ENCODE results near the gene WASF2.
"Not testable (repeated sequence)": the region's sequence is repeated elsewhere in the genome, so short reads cannot be mapped to it uniquely, and the experiment has no call there.

Gene WASF2

DNA sequence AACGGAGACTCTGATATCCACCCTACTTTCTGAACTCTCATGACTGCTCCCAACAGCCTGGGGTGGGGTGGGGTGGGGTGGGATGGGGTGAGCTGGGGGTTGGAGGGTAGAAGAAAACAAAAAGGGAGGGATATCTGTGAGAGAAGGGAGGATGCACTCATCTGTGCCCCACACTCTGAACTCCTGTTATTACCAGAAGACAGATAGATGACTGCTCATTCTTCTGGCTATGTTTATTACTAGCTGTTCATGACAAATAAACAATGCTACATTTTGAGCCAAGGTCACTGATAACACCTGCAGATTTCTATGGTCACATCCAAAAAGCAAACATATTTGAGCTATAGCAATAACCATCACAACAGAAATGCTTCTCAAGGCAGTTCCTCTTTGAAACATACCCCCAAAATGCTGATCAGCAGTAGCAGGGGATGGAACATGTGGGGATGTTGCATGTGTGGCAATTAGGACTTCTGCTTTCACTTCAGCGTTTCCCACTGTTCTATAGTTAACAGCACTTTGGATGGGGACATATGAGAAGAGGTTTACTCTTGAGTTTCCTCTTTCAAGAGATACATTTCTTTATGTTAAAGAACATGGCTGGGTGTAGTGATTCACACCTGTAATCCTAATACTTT lies 54.3 kb downstream of the WASF2 start:
- DNase-seq (ENCODE audit: low read depth) = peak; percentile 95
- TF ChIP-seq POLR2A (IDR thresholded peaks at IDR 0.05; ENCODE audit: extremely low read depth, insufficient read length) (no peak), MYC (IDR thresholded peaks at IDR 0.05; ENCODE audit: low read depth, low read length) (peak; percentile 96)
- TF ChIP-seq, protein P1, sequence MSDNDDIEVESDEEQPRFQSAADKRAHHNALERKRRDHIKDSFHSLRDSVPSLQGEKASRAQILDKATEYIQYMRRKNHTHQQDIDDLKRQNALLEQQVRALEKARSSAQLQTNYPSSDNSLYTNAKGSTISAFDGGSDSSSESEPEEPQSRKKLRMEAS (IDR thresholded peaks at IDR 0.05; ENCODE audit: low read depth, low read length) = peak; percentile 95
- H3K4me3 ChIP-seq (ENCODE audit: low read depth, low read length) = no peak overlapping the region

DNA sequence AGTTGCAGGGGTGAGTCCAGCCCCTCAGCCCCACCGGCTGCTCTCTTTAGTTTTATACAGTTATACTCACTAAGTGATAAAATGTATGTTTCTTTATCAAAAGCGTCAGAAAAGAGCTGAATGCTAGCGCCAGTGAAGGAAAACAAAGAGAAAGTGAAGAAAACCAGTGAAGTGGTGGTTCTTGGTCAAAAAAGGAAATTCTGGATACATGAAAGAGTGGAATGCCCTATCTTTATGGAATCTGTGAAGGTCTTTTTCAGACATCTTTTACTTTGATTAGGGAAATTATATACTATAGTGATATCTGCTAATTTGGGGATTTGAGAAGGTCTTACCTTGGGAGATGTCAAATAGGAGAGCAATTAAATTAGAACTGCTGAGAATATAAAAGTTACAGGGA lies 56.3 kb downstream of the WASF2 start:
- TF ChIP-seq MYC (IDR thresholded peaks at IDR 0.05; ENCODE audit: low read depth, low read length) = no peak
- TF ChIP-seq POLR2A (IDR thresholded peaks at IDR 0.05; ENCODE audit: extremely low read depth, insufficient read length) = no peak
- TF ChIP-seq, protein P2, sequence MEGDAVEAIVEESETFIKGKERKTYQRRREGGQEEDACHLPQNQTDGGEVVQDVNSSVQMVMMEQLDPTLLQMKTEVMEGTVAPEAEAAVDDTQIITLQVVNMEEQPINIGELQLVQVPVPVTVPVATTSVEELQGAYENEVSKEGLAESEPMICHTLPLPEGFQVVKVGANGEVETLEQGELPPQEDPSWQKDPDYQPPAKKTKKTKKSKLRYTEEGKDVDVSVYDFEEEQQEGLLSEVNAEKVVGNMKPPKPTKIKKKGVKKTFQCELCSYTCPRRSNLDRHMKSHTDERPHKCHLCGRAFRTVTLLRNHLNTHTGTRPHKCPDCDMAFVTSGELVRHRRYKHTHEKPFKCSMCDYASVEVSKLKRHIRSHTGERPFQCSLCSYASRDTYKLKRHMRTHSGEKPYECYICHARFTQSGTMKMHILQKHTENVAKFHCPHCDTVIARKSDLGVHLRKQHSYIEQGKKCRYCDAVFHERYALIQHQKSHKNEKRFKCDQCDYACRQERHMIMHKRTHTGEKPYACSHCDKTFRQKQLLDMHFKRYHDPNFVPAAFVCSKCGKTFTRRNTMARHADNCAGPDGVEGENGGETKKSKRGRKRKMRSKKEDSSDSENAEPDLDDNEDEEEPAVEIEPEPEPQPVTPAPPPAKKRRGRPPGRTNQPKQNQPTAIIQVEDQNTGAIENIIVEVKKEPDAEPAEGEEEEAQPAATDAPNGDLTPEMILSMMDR (IDR thresholded peaks at IDR 0.05; ENCODE audit: low read depth, low read length) = no peak
- TF ChIP-seq, protein P1 (IDR thresholded peaks at IDR 0.05; ENCODE audit: low read depth, low read length) = no peak
- DNase-seq (ENCODE audit: low read depth) = no peak
- H3K4me3 ChIP-seq (ENCODE audit: low read depth, low read length) = no peak overlapping the region

DNA sequence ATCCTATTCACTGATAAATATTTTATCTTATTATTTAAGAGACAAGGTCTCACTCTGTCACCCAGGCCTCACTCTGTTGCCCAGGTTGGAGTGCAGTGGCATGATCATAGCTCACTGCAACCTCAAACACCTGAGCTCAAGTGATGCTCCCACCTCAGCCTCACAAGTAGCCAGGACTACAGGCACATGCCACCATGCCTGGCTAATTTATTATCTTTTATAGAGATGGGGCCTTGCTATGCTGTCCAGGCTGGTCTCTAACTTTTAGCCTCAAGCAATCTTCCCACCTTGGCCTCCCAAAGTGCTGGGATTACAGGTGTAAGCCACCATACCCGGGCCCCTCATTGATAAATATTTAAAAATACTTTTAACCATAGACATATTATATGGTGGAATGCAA lies 57.2 kb downstream of the WASF2 start:
- DNase-seq (ENCODE audit: low read depth) = not testable (repeated sequence)

DNA sequence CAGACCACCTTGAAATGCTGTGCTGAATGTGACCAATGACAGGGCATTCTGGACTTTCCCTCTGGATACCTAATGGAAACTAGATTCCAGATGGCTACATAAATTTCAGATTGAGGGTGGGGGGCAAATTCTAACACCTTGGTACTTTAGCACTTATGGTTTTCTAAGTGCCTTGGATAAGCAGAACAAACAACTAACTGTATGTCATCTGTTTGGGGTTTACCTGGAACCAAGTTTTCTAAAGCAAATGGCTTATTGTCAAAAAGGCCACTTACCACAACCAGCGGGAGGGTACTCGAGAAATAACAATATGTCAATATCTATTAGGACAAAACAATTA lies 58.4 kb downstream of the WASF2 start:
- DNase-seq (ENCODE audit: low read depth) = no peak
- TF ChIP-seq, protein P1 (IDR thresholded peaks at IDR 0.05; ENCODE audit: low read depth, low read length) = no peak
- TF ChIP-seq MYC (IDR thresholded peaks at IDR 0.05; ENCODE audit: low read depth, low read length) (no peak), POLR2A (IDR thresholded peaks at IDR 0.05; ENCODE audit: extremely low read depth, insufficient read length) (no peak)
- TF ChIP-seq, protein P2 (IDR thresholded peaks at IDR 0.05; ENCODE audit: low read depth, low read length) = no peak
- no peak overlapping the region for H3K4me3 ChIP-seq (ENCODE audit: low read depth, low read length)

More for the DNA sequence above, 57.2 kb downstream of the WASF2 start:
- H3K4me3 ChIP-seq (ENCODE audit: low read depth, low read length) = not testable (repeated sequence)

DNA sequence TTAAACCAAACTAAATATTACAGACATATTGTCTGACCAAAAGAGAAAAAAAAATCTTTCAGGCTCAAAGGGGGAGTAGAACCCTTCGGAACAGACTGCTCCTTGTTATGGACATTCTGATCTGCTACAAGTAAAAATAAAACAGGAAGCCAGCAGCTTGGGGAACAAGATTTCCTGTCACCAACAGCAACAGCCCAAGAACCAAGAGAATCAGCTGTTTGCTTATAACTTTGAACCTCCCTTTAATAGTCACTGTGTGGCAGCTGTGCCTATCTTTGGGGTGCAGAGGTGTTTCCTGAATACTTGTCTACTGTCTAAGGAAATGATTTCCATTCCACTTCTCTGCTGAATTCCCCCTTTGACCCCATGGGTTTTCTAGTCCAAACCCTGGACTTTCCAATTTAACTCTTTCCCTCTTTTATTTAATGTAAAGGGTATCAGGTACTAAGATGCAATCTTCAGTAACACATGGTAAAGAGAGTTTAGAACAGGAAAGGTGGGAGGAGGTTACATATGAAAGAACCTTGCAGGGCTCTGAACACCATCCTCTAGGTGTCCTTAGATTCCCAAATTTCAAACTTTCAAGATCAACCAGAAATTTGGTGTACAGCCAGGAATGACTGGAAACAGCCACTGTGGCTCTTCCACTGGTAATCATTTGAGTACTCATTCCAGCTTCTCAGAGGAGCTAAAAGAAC lies 58.9 kb downstream of the WASF2 start:
- peak; percentile 64 for DNase-seq (ENCODE audit: low read depth)
- H3K4me3 ChIP-seq (ENCODE audit: low read depth, low read length) = no peak overlapping the region
- TF ChIP-seq POLR2A (IDR thresholded peaks at IDR 0.05; ENCODE audit: extremely low read depth, insufficient read length) (no peak), MYC (IDR thresholded peaks at IDR 0.05; ENCODE audit: low read depth, low read length) (no peak)
- TF ChIP-seq, protein P1 (IDR thresholded peaks at IDR 0.05; ENCODE audit: low read depth, low read length) = no peak
- TF ChIP-seq, protein P2 (IDR thresholded peaks at IDR 0.05; ENCODE audit: low read depth, low read length) = no peak

DNA sequence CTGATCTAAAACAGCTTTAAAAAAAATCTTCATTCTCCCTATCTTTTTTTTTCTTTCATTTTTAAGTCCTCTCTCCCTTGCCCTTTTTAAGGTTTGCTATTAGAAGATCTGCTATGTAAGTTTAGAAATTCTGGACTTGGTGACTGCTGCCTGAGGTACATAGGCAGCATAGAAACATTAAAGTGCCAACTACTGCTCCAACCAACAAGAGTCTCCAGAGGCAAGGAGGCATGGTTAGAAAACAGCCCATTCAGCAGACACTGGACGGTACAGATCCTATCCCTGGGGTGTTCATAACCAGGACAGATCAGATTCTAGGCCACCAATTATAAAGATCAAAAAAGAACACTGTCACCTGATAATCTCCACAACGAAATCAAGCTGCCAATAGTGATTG lies 60.9 kb downstream of the WASF2 start:
- peak overlapping the region; percentile 27 for H3K4me3 ChIP-seq (ENCODE audit: low read depth, low read length)
- DNase-seq (ENCODE audit: low read depth) = no peak
- TF ChIP-seq POLR2A (IDR thresholded peaks at IDR 0.05; ENCODE audit: extremely low read depth, insufficient read length) = no peak
- TF ChIP-seq, protein P1 (IDR thresholded peaks at IDR 0.05; ENCODE audit: low read depth, low read length) = no peak
- TF ChIP-seq, protein P2 (IDR thresholded peaks at IDR 0.05; ENCODE audit: low read depth, low read length) = no peak
- TF ChIP-seq MYC (IDR thresholded peaks at IDR 0.05; ENCODE audit: low read depth, low read length) = no peak
